KMS-11 (cell line): ENCODE measurements around the gene GABBR2.

Experiments
- H2AFZ ChIP-seq: fragments of 200-600 bp; sonication (generic); 2 replicates; pipeline ENCODE4 v1.6.1; 2016; ENCODE audit warnings: antibody characterized with exemption, mixed run types, low read depth
- H3K27ac ChIP-seq: fragments of 200-600 bp; sonication (generic); 2 replicates; pipeline ENCODE4 v1.6.1; 2016; ENCODE audit warnings: mild to moderate bottlenecking, mixed run types
- H3K27me3 ChIP-seq: fragments of 200-600 bp; sonication (generic); 2 replicates; pipeline ENCODE4 v1.6.1; 2017; ENCODE audit warnings: mild to moderate bottlenecking, low read depth, mixed run types, moderate library complexity; ENCODE audit not compliant: insufficient read depth
- H3K36me3 ChIP-seq: fragments of 200-600 bp; sonication (generic); 2 replicates; pipeline ENCODE4 v1.6.1; 2017; ENCODE audit warnings: mild to moderate bottlenecking, mixed run types; ENCODE audit not compliant: insufficient read depth
- H3K4me1 ChIP-seq: fragments of 200-600 bp; sonication (generic); 2 replicates; pipeline ENCODE4 v1.6.1; 2016; ENCODE audit warnings: mild to moderate bottlenecking, low read depth, mixed run types; ENCODE audit not compliant: poor library complexity, severe bottlenecking
- H3K4me2 ChIP-seq: fragments of 200-600 bp; sonication (generic); 2 replicates; pipeline ENCODE4 v1.7.0; 2016; ENCODE audit warnings: mild to moderate bottlenecking, mixed run types
- H3K4me3 ChIP-seq: fragments of 200-600 bp; sonication (generic); IDR thresholded peaks from 2 replicates; pipeline ENCODE4 v1.6.1; 2017; ENCODE audit warnings: low read depth, low read length, mixed read lengths; ENCODE audit not compliant: insufficient read depth
- H3K79me2 ChIP-seq: fragments of 200-600 bp; sonication (generic); 2 replicates; pipeline ENCODE4 v1.6.1; 2016; ENCODE audit warnings: low read depth, mixed run types; ENCODE audit not compliant: insufficient read depth
- H3K9ac ChIP-seq: fragments of 200-600 bp; sonication (generic); 2 replicates; pipeline ENCODE4 v1.6.1; 2016; ENCODE audit warnings: mild to moderate bottlenecking, mixed run types
- H4K20me1 ChIP-seq: fragments of 200-600 bp; sonication (generic); 2 replicates; pipeline ENCODE4 v1.6.1; 2016; ENCODE audit warnings: mild to moderate bottlenecking, mixed run types; ENCODE audit not compliant: insufficient read depth
- TF ChIP-seq, protein P1 (sequence below): fragments of 200-600 bp; sonication (generic); conservative IDR thresholded peaks from 2 replicates; pipeline ENCODE4 v1.6.1; 2017; ENCODE audit warnings: low read depth, mild to moderate bottlenecking, antibody characterized with exemption, low read length, moderate library complexity, mixed read lengths

GABBR2 gene

DNA sequence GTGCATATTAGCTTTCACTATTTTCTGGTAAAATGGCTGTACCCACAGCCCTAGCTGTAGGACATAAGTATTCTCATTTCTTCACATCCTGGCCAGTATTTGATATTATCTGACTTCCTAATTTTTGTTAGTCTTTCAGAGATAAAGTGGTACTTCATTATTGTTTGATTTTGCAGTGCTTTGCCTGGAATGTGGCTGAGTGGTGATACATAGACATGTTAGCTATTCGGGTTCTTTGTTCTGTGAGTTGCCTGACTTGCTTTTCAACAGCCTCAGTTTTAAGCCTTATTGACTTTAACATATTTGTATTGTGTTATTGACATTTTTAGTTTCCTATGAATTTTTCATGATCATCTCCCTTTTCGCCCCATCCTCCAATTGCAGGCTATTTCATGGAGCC, 161.1 kb downstream of the GABBR2 start:
- Histone ChIP-seq H3K4me2 (no peak overlapping the region), H2AFZ (no peak overlapping the region), H4K20me1 (no peaks in the 10 kb centered on the region), H3K9ac (no peak overlapping the region), H3K4me1 (no peaks in the 10 kb centered on the region), H3K36me3 (no peaks in the 10 kb centered on the region), H3K79me2 (no peaks in the 10 kb centered on the region), H3K27ac (no peak overlapping the region), H3K4me3 (no peak overlapping the region), H3K27me3 (no peaks in the 10 kb centered on the region)
- TF ChIP-seq, protein P1, sequence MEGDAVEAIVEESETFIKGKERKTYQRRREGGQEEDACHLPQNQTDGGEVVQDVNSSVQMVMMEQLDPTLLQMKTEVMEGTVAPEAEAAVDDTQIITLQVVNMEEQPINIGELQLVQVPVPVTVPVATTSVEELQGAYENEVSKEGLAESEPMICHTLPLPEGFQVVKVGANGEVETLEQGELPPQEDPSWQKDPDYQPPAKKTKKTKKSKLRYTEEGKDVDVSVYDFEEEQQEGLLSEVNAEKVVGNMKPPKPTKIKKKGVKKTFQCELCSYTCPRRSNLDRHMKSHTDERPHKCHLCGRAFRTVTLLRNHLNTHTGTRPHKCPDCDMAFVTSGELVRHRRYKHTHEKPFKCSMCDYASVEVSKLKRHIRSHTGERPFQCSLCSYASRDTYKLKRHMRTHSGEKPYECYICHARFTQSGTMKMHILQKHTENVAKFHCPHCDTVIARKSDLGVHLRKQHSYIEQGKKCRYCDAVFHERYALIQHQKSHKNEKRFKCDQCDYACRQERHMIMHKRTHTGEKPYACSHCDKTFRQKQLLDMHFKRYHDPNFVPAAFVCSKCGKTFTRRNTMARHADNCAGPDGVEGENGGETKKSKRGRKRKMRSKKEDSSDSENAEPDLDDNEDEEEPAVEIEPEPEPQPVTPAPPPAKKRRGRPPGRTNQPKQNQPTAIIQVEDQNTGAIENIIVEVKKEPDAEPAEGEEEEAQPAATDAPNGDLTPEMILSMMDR: no peak

DNA sequence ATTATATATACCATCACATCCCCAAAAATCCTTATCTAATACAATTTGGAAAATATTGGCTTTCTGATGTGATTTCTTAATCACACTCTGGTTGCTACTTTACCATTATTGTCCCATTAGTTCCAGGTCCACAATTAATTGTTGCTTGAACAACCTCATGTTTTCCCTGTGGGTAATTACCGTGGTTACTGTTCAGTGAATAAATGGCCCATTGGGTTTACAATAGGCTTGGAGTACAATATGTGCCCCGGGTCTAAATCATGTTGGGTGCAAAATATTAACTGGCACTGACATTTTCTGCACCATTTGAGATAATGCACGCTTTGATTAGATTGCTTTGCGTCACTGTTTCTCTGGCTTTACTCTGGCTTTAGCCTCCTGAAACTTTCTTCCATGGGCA, 163.7 kb downstream of the GABBR2 start:
- no peak overlapping the region for H3K4me3 ChIP-seq
- H3K9ac ChIP-seq: no peak overlapping the region
- no peak overlapping the region for H2AFZ ChIP-seq
- TF ChIP-seq, protein P1: no peak
- no peak overlapping the region for H3K27ac ChIP-seq
- no peak overlapping the region for H3K4me2 ChIP-seq
- H3K36me3 ChIP-seq: no peaks in the 10 kb centered on the region
- H3K27me3 ChIP-seq: no peaks in the 10 kb centered on the region
- H4K20me1 ChIP-seq: no peaks in the 10 kb centered on the region
- no peaks in the 10 kb centered on the region for H3K4me1 ChIP-seq
- H3K79me2 ChIP-seq: no peaks in the 10 kb centered on the region

DNA sequence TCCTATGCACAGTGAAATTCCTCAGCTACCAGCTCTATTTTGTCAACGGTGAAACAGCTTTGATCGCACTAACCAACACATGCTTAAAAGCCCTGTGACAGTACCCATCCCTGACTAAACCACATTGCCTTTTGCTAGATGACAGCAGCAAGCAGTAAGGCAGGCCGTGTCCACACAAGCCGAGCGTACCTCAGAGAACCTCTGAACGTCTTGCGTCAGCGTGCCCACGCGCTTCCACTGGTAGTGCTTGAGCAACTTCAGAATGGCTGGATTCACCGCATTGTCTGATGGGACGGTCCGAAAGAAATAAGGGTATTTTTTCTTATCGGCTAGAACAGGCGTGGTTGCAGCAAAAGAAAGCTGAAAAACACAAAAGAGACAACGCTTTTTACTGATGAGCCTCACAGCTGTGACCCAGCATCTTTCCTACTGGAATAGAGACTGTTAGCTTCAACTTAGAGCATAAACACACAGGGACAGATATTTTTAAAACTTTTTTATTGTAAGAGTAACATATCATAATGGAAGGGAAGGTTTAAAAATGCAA, 167.0 kb downstream of the GABBR2 start:
- Histone ChIP-seq H3K27me3 (no peaks in the 10 kb centered on the region), H2AFZ (no peak overlapping the region), H3K4me2 (no peak overlapping the region), H3K4me1 (no peaks in the 10 kb centered on the region), H3K36me3 (no peaks in the 10 kb centered on the region), H3K9ac (no peak overlapping the region), H3K27ac (no peak overlapping the region), H3K4me3 (no peak overlapping the region), H4K20me1 (no peaks in the 10 kb centered on the region), H3K79me2 (no peaks in the 10 kb centered on the region)
- TF ChIP-seq, protein P1: no peak

DNA sequence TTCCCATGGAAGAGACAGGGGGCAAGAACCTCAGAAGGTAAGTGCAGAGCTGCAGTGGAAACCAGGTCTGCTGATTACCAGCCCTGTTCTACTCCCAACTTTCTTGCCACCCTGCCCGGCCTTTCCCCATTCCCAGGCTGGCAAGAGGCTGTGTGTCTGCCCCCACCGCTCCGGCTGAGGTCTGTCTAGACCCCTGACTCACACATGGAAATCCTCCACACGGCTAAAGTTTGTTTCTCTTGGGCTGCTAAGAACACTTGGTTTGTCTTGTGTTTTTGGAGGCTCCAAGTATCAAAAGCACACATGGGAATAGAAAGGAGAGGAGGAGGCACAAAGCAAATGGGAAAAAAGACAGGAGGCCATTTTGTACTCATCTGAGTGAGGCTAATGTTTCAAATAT, 168.3 kb downstream of the GABBR2 start:
- TF ChIP-seq, protein P1: no peak
- Histone ChIP-seq H3K27ac (no peak overlapping the region), H3K9ac (no peak overlapping the region)

DNA sequence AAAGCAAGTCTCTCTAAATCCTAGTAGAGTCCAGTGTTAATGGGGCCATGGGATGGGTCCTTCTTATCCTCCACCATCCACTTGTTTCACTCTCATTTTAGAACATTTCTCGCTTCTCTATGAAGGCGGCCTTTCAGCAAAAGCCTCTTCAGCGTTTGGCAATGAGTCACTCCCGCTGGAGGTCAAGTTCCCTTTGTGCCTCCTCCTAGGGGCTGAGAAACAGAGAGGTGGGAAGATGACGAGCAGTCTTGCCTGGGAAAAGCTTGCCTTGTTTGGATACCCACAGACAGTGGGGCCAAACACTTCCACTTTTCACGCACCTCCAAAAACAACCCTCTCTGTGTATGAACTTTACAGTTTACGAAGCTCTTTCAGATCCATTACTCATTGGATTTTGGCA, 168.8 kb downstream of the GABBR2 start:
- Histone ChIP-seq H3K79me2 (no peaks in the 10 kb centered on the region), H3K4me1 (no peaks in the 10 kb centered on the region), H3K36me3 (no peaks in the 10 kb centered on the region), H3K27me3 (no peaks in the 10 kb centered on the region), H3K27ac (no peak overlapping the region), H3K9ac (no peak overlapping the region), H4K20me1 (no peaks in the 10 kb centered on the region), H3K4me2 (no peak overlapping the region), H3K4me3 (no peak overlapping the region), H2AFZ (no peak overlapping the region)
- TF ChIP-seq, protein P1: no peak

More for the DNA sequence above, 168.3 kb downstream of the GABBR2 start:
- no peak overlapping the region for H3K4me3 ChIP-seq
- H3K36me3 ChIP-seq: no peaks in the 10 kb centered on the region
- H3K79me2 ChIP-seq: no peaks in the 10 kb centered on the region
- H3K4me2 ChIP-seq: no peak overlapping the region
- H2AFZ ChIP-seq: no peak overlapping the region
- H3K4me1 ChIP-seq: no peaks in the 10 kb centered on the region
- H3K27me3 ChIP-seq: no peaks in the 10 kb centered on the region
- H4K20me1 ChIP-seq: no peaks in the 10 kb centered on the region
